MCF 10A (cell line): ENCODE data around the gene HK2. TPM values are rescaled to one million over a fixed set of nuclear protein-coding genes. Genes with fewer than 3 reads are reported as not detected.

Experiments
- BruUV-seq: library from RNA; stranded (reverse); fragments of 400-500 nt; replicated peaks from 2 replicates; lab custom pipeline; 2021; lab: Mats Ljungman, UMichigan
- CTCF ChIA-PET: fragments of 300-600 bp; sonication (Branson Sonifier 250); formaldehyde crosslinking; extraction: SDS; loops from one replicate; lab custom pipeline; 2021; ENCODE audit warnings: antibody characterized with exemption, inconsistent platforms; lab: Yijun Ruan, JAX
- POLR2A ChIA-PET: fragments of 300-600, 350-650 bp; sonication (Branson Sonifier 250); formaldehyde crosslinking; extraction: SDS; loops from one replicate; lab custom pipeline; 2020; ENCODE audit warnings: antibody characterized with exemption, inconsistent platforms; lab: Yijun Ruan, JAX
- DNase-seq: peaks from one replicate; pipeline ENCODE4 v3.0.0-alpha.2; 2018; ENCODE audit not compliant: unreplicated experiment
- H3K27ac Mint-ChIP-seq: one replicate; pipeline ENCODE4 v1.8.0; 2022; ENCODE audit warnings: mild to moderate bottlenecking, low read depth, mixed read lengths; ENCODE audit not compliant: unreplicated experiment
- H3K27me3 Mint-ChIP-seq: one replicate; pipeline ENCODE4 v1.8.0; 2022; ENCODE audit warnings: mixed read lengths; ENCODE audit not compliant: insufficient read depth, unreplicated experiment
- H3K36me3 Mint-ChIP-seq: one replicate; pipeline ENCODE4 v1.8.0; 2022; ENCODE audit warnings: mild to moderate bottlenecking, moderate library complexity, mixed read lengths; ENCODE audit not compliant: insufficient read depth, unreplicated experiment
- H3K4me1 Mint-ChIP-seq: one replicate; pipeline ENCODE4 v1.8.0; 2022; ENCODE audit warnings: mixed read lengths; ENCODE audit not compliant: insufficient read depth, unreplicated experiment
- H3K4me3 Mint-ChIP-seq: one replicate; pipeline ENCODE4 v1.8.0; 2022; ENCODE audit warnings: mild to moderate bottlenecking, moderate library complexity, mixed read lengths; ENCODE audit not compliant: unreplicated experiment
- H3K9me3 Mint-ChIP-seq: one replicate; pipeline ENCODE4 v1.8.0; 2022; ENCODE audit warnings: mixed read lengths; ENCODE audit not compliant: unreplicated experiment
- CTCF ChIP-seq: fragments of 200-600 bp; IDR thresholded peaks from one replicate; pipeline ENCODE4 v1.8.0; 2022; ENCODE audit warnings: antibody characterized with exemption, mild to moderate bottlenecking; ENCODE audit not compliant: unreplicated experiment
- intact Hi-C: fragments of 100-400 bp; cut with micrococcal nuclease; formaldehyde crosslinking; loops from 2 replicates; pipeline ENCODE4 v1.14.1; 2022
- total RNA-seq: library from RNA; stranded (reverse); gene quantifications from 2 replicates; pipeline ENCODE4 v1.2.3, GENCODE V29; 2022

HK2 gene
- total RNA-seq, 1 experiment from 2014 or later: 47.8 TPM

- Mint-ChIP-seq H3K9me3 (no peaks in the 10 kb centered on the region), H3K36me3 (no peaks in the 10 kb centered on the region)
- BruUV-seq: no TSS peak
Measured at GRCh38 chr2:74806355-74806839, 27.5 kb upstream of the HK2 start.

GRCh38 chr2:74806920-74807319 is 27.0 kb upstream of the HK2 start:
- intact Hi-C loops: no loop called here
- DNase-seq: no peak
- peaks cover 23% of the 10 kb centered on the region for H3K27me3 Mint-ChIP-seq
- H3K4me3 Mint-ChIP-seq: no peak overlapping the region
- no peaks in the 10 kb centered on the region for H3K36me3 Mint-ChIP-seq
- POLR2A ChIA-PET: no interaction called here
- H3K27ac Mint-ChIP-seq: no peak overlapping the region
- TF ChIP-seq CTCF: no peak
- H3K9me3 Mint-ChIP-seq: no peaks in the 10 kb centered on the region
- no peaks in the 10 kb centered on the region for H3K4me1 Mint-ChIP-seq
- CTCF ChIA-PET: interaction anchor here (0.6 kb wide), 1 partner anchor 102 kb away, joined by 5 read pairs; no protein-coding TSS in a partner anchor
- BruUV-seq: no TSS peak

More at GRCh38 chr2:74806355-74806839, 27.5 kb upstream of the HK2 start:
- CTCF ChIA-PET: no interaction called here
- no peaks in the 10 kb centered on the region for H3K4me1 Mint-ChIP-seq
- POLR2A ChIA-PET: no interaction called here
- TF ChIP-seq CTCF: no peak
- H3K27me3 Mint-ChIP-seq: peaks cover 17% of the 10 kb centered on the region
- intact Hi-C loops: no loop called here
- no peak overlapping the region for H3K4me3 Mint-ChIP-seq
- DNase-seq: no peak
- no peak overlapping the region for H3K27ac Mint-ChIP-seq

- no peaks in the 10 kb centered on the region for H3K9me3 Mint-ChIP-seq
- DNase-seq: no peak
- no peaks in the 10 kb centered on the region for H3K36me3 Mint-ChIP-seq
- no peak overlapping the region for H3K27ac Mint-ChIP-seq
- intact Hi-C loops: no loop called here
- no peak overlapping the region for H3K4me3 Mint-ChIP-seq
- H3K4me1 Mint-ChIP-seq: no peaks in the 10 kb centered on the region
- POLR2A ChIA-PET: interaction anchor here (1.1 kb wide), 1 partner anchor 62 kb away, joined by 3 read pairs; no protein-coding TSS in a partner anchor
- peaks cover 26% of the 10 kb centered on the region for H3K27me3 Mint-ChIP-seq
- TF ChIP-seq CTCF: no peak
- CTCF ChIA-PET: interaction anchor here (0.6 to 1.3 kb wide), 2 partner anchors 32 to 62 kb away, joined by 3 to 5 read pairs; no protein-coding TSS in a partner anchor
- BruUV-seq: no TSS peak
Measured at GRCh38 chr2:74812787-74813590, 20.9 kb upstream of the HK2 start.

- Mint-ChIP-seq H3K27me3 (peaks cover 26% of the 10 kb centered on the region), H3K4me3 (no peak overlapping the region), H3K9me3 (no peaks in the 10 kb centered on the region), H3K27ac (no peak overlapping the region), H3K36me3 (no peaks in the 10 kb centered on the region), H3K4me1 (no peaks in the 10 kb centered on the region)
- ChIA-PET POLR2A (interaction anchor here (1.1 kb wide), 1 partner anchor 61 kb away, joined by 3 read pairs; no protein-coding TSS in a partner anchor), CTCF (interaction anchor here (1.3 to 1.4 kb wide), 2 partner anchors 61 to 98 kb away, joined by 3 to 5 read pairs; no protein-coding TSS in a partner anchor)
- no peak for TF ChIP-seq CTCF
- intact Hi-C loops: no loop called here
- no peak for DNase-seq
- BruUV-seq: no TSS peak
Measured at GRCh38 chr2:74814102-74814501, 19.8 kb upstream of the HK2 start.
